Gastrocnemius medialis (tissue), 4 donors: ENCODE data around the gene KCNS3.

Experiments
- CTCF ChIP-seq, 5 experiments: fragments of 450-650 bp in 3 of 5; fragments of 200-600 bp in 2 of 5; sonication (generic) in 2 of 5; IDR thresholded peaks in 4 of 5; conservative IDR thresholded peaks in 1 of 5; 1 replicate in 4 of 5; 2 replicates in 1 of 5; pipeline ENCODE4 v1.5.1; 2016 to 2019; ENCODE audit warnings: antibody characterized with exemption in 5 of 5, mild to moderate bottlenecking in 3 of 5, moderate library complexity in 3 of 5
- POLR2A ChIP-seq, 2 donors: fragments of 450-650 bp; IDR thresholded peaks; one replicate each; pipeline ENCODE4 v1.6.1; 2017; ENCODE audit warnings: antibody characterized with exemption in 2 of 2, mild to moderate bottlenecking in 2 of 2, moderate library complexity in 2 of 2

DNA sequence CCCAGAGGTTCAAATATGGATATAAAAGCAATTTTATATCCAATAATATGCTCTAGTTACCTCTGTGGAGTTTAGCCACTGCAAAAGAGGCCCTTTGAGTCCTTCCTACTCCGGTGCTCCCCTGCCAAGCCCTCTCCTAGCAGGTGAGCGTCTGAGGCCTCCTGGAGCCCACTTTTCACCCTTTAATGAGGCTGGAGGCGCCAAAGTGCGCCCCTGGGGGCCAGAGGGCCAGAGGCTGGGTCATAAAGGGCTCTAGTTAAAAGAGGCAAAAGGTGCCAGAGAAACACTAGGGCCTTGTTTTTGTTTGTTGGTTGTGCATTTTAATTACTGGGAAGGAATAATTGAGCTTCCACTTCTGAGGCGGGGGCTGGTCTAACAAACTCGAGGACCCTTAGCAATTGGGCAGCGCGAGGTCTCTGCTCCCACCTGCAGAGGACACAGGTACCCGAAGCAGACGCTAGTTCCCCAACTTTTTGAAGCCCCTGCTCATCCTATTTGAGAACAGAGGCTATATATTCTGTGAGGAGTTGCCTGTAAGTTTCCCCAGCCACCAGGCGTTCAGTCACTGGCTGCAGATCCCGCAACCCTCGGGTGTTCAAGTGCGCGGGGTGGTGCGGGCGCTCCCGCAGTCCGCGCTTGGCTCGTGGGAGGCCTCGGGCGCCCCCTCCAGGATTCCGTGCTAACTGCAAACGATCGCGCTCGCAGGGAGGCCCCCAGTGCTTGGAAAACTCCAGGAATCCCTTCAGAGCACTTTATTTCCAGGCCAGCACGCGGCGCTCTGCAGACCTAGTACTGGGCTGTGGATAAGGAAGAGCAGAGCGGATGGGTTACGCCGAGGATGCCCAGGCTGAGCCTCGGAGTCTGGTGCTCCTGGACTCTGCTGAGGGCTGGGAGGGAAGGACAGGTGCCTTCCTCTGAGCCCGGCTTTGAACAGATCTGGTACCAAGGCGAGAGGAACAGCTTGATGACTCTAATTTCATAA lies 48.1 kb upstream of the KCNS3 start:
- TF ChIP-seq CTCF (IDR thresholded peaks at IDR 0.05 in 4 of 5, conservative IDR thresholded peaks at IDR 0.05 in 1 of 5) (peak; percentile 78 to 96 (median 86)), POLR2A (IDR thresholded peaks at IDR 0.05) (no peak)
